H1 (cell line): Measurements from ENCODE around the gene NKAIN2. TPM values are rescaled to one million over a fixed set of nuclear protein-coding genes. Genes with fewer than 3 reads are reported as not detected.

Experiments
- CREB1 ChIP-seq: IDR thresholded peaks from 2 replicates; pipeline ENCODE4 v1.6.1; 2012; ENCODE audit warnings: inconsistent platforms
- RXRA ChIP-seq: IDR thresholded peaks from 2 replicates; pipeline ENCODE4 v1.6.1; 2011; ENCODE audit warnings: low read depth, mild to moderate bottlenecking, low read length, moderate library complexity; ENCODE audit not compliant: insufficient read depth
- TAF7 ChIP-seq: optimal IDR thresholded peaks from 2 replicates; pipeline ENCODE3; 2011; ENCODE audit warnings: low read depth, mild to moderate bottlenecking, inconsistent platforms, low read length, moderate library complexity, borderline replicate concordance
- polyA plus RNA-seq, 7 experiments: library from polyadenylated mRNA; depleted of rRNA in 3 of 7; stranded (reverse) in 5 of 7; unstranded in 2 of 7; fragments of >200 nt in 5 of 7; fragments of 200-250 nt in 2 of 7; gene quantifications; 1 replicate in 5 of 7; 2 replicates in 1 of 7; 4 replicates in 1 of 7; pipeline versions ENCODE4 v1.2.1 to v1.2.3, GENCODE V29; 2011 to 2013; ENCODE audit warnings: missing spikeins in 2 of 7, mixed read lengths in 2 of 7
- total RNA-seq: library from RNA; stranded (reverse); fragmentation: NEBNext Ultra II Directional; extraction: Animal tissue kit (Norgen Biotek cat#: 25700); gene quantifications from 2 replicates; pipeline ENCODE4 v1.2.1, GENCODE V29; 2021

Gene NKAIN2
- total and polyA plus RNA-seq, 2 of the 8 experiments (the other 6 are each of a cell fraction or from before 2014, with no cell fraction given) = 0.20 to 0.34 TPM

GRCh38 chr6:123763904-123764303 lies 39.8 kb upstream of the NKAIN2 start (continued):
- TF ChIP-seq RXRA = no peak
- TF ChIP-seq TAF7 = no peak
- TF ChIP-seq CREB1 = no peak
